Parathyroid adenoma (tissue), 2 donors: ENCODE measurements around the gene HDDC3.
"Not testable (repeated sequence)": the region's sequence is repeated elsewhere in the genome, so short reads cannot be mapped to it uniquely, and the experiment has no call there.

Experiments
- H2AFZ ChIP-seq: fragments of 300-600 bp; sonication (generic); one replicate; pipeline ENCODE4 v1.7.0; 2017; ENCODE audit warnings: antibody characterized with exemption, mild to moderate bottlenecking
- H3K27ac ChIP-seq: fragments of 300-600 bp; sonication (generic); one replicate; pipeline ENCODE4 v1.7.0; 2017
- H3K27me3 ChIP-seq: fragments of 300-600 bp; sonication (generic); one replicate; pipeline ENCODE4 v1.7.0; 2017; ENCODE audit warnings: low read length; ENCODE audit not compliant: control insufficient read depth, insufficient read depth
- H3K36me3 ChIP-seq: fragments of 300-600 bp; sonication (generic); one replicate; pipeline ENCODE4 v1.7.0; 2017; ENCODE audit warnings: low read length; ENCODE audit not compliant: control insufficient read depth, insufficient read depth
- H3K4me1 ChIP-seq: fragments of 300-600 bp; sonication (generic); one replicate; pipeline ENCODE4 v1.7.0; 2017; ENCODE audit warnings: control low read depth
- H3K4me2 ChIP-seq: fragments of 300-600 bp; sonication (generic); one replicate; pipeline ENCODE4 v1.7.0; 2017; ENCODE audit warnings: low read length
- H3K4me3 ChIP-seq: fragments of 300-600 bp; sonication (generic); one replicate; pipeline ENCODE4 v1.7.0; 2017; ENCODE audit warnings: low read depth, low read length
- H3K79me2 ChIP-seq: fragments of 300-600 bp; sonication (generic); one replicate; pipeline ENCODE4 v1.7.0; 2017; ENCODE audit warnings: control low read depth
- H3K9ac ChIP-seq: fragments of 300-600 bp; sonication (generic); one replicate; pipeline ENCODE4 v1.7.0; 2017; ENCODE audit warnings: mild to moderate bottlenecking
- H3K9me3 ChIP-seq: fragments of 300-600 bp; sonication (generic); one replicate; pipeline ENCODE4 v1.7.0; 2017; ENCODE audit warnings: low read length; ENCODE audit not compliant: control insufficient read depth
- CTCF ChIP-seq: fragments of 300-600 bp; sonication (generic); IDR thresholded peaks from one replicate; pipeline ENCODE4 v1.7.0; 2017; ENCODE audit warnings: antibody characterized with exemption, mild to moderate bottlenecking
- donor health status: primary hyperparathyroidism.

The HDDC3 gene

GRCh38 chr15:90902040-90902839 lies 30.1 kb downstream of the HDDC3 start:
- Histone ChIP-seq H3K4me1 (peaks cover 3% of the 10 kb centered on the region), H3K4me3 (peak overlapping the region; percentile 65), H3K9ac (peak overlapping the region; percentile 61), H3K4me2 (peak overlapping the region; percentile 86), H2AFZ (peak overlapping the region; percentile 95), H3K27ac (peak overlapping the region; percentile 86), H3K79me2 (peaks cover 3% of the 10 kb centered on the region), H3K36me3 (no peaks in the 10 kb centered on the region), H3K9me3 (no peaks in the 10 kb centered on the region), H3K27me3 (no peaks in the 10 kb centered on the region)
- TF ChIP-seq CTCF: peak; percentile 63

- Histone ChIP-seq H3K4me1 (peaks cover 3% of the 10 kb centered on the region), H3K4me3 (peak overlapping the region; percentile 65), H3K9ac (no peak overlapping the region), H2AFZ (peak overlapping the region; percentile 95), H3K4me2 (peak overlapping the region; percentile 86), H3K27me3 (no peaks in the 10 kb centered on the region), H3K9me3 (no peaks in the 10 kb centered on the region), H3K27ac (peak overlapping the region; percentile 86), H3K79me2 (peaks cover 3% of the 10 kb centered on the region), H3K36me3 (no peaks in the 10 kb centered on the region)
- no peak for TF ChIP-seq CTCF
These were observed 30.9 kb downstream of the HDDC3 start for GRCh38 chr15:90901175-90902039.

DNA sequence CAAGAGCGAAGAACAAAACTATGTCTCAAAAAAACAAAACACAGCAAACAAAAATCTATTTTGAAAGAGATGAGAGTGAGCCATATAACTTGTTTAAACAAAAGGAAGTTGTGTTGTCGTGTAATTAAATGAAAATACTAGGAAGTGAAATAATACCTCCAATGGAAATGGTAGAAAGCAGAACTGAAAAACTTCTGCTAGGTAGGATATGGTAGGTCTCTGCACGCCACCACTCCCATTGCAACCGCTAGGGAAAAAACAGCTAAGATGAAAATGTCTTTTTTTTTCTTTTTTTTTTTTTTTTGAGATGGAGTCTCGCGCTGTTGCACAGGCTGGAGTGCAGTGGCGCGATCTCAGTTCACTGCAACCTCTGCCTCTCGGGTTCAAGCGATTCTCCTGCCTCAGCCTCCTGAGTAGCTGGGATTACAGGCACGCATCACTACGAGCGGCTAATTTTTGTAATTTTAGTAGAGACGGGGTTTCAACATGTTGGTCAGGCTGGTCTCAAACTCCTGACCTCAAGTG lies 35.2 kb downstream of the HDDC3 start:
- not testable (repeated sequence) for H3K27ac ChIP-seq, H3K79me2 ChIP-seq, H3K9me3 ChIP-seq

DNA sequence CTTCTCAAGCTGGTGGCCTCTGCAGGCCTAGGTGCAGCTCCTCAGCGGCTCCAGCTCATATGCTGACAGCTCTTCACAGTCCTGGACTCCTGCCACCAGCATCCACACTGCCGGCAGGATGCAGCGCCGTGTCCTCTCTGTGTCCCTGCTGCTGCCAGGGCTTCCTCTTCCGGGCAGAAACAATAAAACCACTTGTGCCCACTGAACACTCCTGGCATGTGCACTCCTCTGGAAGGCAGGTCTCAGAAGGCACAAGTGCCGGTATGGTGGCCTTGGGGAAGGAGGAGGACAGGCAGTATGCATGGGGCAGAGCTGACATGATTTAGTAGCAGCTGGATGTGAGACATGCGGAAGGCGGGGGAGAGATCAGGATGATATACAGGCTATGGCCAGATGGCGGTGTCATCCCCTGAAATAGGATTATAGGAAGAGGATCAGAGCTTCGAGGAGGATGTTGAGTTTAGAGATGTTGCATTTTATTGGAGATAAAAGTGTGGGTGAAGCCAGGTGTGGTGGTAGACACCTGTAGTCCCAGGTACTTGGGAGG lies 36.7 kb downstream of the HDDC3 start:
- Histone ChIP-seq H2AFZ (no peak overlapping the region), H3K9me3 (no peaks in the 10 kb centered on the region), H3K27ac (no peak overlapping the region), H3K4me3 (no peak overlapping the region), H3K36me3 (no peaks in the 10 kb centered on the region), H3K4me2 (no peak overlapping the region), H3K27me3 (no peaks in the 10 kb centered on the region), H3K4me1 (no peaks in the 10 kb centered on the region), H3K9ac (no peak overlapping the region), H3K79me2 (no peaks in the 10 kb centered on the region)
- TF ChIP-seq CTCF: no peak

More for the DNA sequence above, 35.2 kb downstream of the HDDC3 start:
- not testable (repeated sequence) for H3K4me2 ChIP-seq, H3K9ac ChIP-seq, H3K4me1 ChIP-seq, H3K36me3 ChIP-seq, H3K4me3 ChIP-seq, H3K27me3 ChIP-seq, H2AFZ ChIP-seq
